Thyroid gland (tissue), 4 donors: Measurements from ENCODE around the gene COL25A1.

Experiments used
- CTCF ChIP-seq, 6 experiments: fragments of 200-600 bp in 3 of 6; fragments of 450-650 bp in 3 of 6; sonication (generic) in 3 of 6; IDR thresholded peaks; one replicate each; pipeline ENCODE4 v1.5.1; 2016 to 2019; ENCODE audit warnings: antibody characterized with exemption in 6 of 6, mild to moderate bottlenecking in 2 of 6, inconsistent platforms in 1 of 6, moderate library complexity in 1 of 6
- POLR2A ChIP-seq, 2 donors: fragments of 450-650 bp; IDR thresholded peaks; one replicate each; pipeline ENCODE4 v1.6.1; 2017; ENCODE audit warnings: antibody characterized with exemption in 2 of 2, mild to moderate bottlenecking in 2 of 2, moderate library complexity in 1 of 2

GRCh38 chr4:109162759-109163158 lies 139.7 kb downstream of the COL25A1 start:
- no peak for TF ChIP-seq CTCF (IDR thresholded peaks at IDR 0.05)
- TF ChIP-seq POLR2A (IDR thresholded peaks at IDR 0.05): no peak
